Superior temporal gyrus (tissue), 1 donor: ENCODE results near the gene CPO.

Experiments
- DNase-seq: peaks from one replicate; pipeline ENCODE4 v3.0.0-alpha.2; 2016; ENCODE audit errors: extremely low spot score

Gene CPO

DNA sequence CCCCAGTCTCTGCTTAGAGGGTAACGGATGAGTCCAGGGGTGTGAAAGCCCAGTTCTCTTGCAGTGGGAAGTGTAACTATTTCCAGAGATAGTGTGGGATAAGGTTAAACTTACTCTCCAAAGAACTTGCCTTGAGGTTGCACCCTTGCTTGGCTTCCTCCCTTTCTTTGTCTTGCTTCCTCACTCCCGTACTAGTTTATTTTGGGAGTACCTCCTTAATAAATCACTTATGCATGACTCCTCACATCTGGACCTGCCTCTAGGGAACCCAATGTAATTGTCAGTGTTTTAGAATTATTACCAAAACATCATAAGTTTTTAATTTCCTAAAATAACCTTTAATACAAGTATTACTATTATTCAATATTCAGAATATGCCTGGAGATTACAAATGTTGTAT, 35.2 kb downstream of the CPO start:
- DNase-seq, result no peak

DNA sequence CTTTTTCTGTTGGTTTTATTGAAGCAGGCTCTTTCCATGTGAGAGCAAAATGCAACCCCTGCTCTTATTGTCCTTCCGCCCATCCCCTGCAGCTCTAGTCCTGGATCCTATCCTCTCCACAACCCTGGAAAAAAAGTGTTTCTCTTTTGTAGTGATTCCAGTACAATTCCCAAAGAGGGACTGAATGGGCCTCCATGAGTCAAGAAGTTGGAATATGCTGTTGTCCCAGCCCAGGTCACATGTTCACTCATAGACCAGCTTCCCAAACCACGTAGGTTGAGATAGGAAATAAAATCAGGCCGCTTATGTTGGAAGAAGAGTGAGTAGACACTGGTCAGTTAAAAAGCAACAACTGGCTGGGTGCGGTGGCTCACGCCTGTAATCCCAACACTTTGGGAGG, 39.4 kb downstream of the CPO start:
- no peak for DNase-seq

DNA sequence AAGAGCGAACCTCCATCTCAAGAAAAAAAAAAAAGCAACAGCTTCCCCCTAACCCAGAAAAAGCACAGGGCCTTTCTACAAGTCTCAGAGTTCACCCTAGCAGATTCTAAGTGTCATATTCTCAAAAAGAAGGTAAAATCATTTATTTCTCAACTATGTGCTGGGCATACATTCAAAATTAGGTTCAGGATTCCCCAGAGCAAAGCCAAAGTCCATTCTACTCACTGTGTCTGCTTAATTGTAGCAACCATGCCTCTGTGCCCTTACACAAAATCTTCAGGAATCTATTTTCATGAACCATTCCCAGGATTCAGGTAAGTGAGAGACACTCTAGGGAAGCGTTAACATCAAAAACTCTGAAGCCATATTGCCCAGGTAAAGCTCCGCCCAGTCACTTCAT, 40.0 kb downstream of the CPO start:
- no peak for DNase-seq

DNA sequence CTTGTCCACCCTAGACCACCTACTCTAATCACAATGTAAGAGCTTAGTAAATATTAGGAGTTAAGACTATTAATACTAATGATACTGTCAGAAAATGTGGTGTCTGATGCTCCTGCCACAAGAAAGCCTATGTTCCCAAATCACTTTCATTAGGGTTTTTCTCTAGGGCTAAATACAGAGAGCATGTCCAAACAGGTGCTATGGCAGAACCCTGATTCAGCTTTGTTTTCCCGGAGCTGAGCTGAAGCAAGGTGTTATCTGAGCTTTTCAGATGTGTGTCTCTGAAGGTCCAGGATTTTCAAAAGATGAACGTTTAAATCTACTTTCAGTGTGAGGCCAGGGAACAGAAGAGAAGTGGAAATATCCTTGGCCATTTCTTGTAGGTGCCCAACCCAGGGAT, 40.6 kb downstream of the CPO start:
- no peak for DNase-seq

DNA sequence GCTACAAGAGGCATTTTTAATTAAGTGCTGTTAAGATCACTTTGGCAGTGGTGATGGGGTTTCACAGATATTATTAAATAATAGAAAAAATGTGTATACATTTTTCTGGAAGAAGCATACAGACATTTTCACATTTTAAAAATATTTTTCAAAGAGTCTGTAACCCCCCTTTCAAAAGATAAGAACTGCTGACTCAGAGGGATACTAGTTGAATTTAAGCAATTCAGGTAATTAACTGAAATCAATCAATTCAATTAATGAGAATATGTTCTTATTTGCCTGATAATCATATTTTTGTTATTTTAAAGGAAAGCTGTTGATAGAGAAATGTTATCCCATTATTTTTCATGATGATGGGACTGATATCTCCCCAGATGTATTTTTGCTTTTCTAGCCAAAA, 41.1 kb downstream of the CPO start:
- no peak for DNase-seq

DNA sequence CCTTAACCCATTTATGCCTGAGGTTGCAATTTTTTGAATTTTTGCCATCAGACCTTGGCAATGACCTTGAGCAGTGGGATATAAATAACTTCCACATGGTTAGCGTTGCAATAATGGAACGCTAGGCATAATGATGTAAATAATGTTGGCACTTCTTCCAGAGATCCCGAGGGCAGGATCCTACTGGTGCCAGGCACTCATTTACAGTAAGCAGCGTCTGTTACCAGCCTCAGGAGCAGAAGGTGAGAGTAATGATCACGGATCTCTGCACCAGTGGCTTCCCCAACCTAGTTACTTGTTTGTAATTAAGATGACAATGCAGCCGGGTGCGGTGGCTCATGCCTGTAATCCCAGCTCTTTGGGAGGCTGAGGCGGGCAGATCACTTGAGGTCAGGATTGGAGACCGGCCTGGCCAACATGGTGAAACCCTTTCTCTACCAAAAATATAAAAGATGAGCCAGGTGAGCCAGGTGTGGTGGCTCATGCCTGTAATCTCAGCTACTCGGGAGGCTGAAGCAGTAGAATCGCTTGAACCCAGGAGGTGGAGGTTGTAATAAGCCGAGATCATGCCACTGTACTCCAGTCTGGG, 41.9 kb downstream of the CPO start:
- no peak for DNase-seq

DNA sequence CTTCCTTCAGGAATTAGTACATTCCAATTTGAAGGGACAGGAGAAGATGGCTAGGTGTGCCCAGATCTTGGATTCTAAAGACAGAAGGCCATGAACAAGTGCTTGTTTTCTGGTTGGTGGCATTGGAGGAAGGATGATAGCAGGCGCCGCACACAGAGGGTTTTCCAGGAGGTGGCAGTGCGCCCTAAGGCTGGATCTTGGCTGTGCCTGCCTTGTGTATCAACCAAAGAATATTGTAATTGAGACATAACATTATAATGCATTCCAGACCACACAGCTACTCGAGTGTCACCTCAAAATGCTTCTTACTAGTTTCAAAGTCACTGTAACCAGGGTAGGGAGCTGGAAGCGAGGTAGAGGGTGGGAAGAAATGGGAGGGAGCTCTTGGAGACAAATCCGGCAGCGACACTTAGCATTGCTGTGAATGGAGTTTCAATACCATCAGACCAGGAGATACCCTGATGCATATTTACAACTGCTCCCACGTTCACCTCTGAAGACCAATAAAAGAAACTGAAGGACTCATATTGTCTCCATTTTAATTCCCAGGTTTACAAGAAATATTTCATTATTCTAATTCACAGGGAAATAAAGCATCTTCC, 42.5 kb downstream of the CPO start:
- peak; percentile 97 for DNase-seq

DNA sequence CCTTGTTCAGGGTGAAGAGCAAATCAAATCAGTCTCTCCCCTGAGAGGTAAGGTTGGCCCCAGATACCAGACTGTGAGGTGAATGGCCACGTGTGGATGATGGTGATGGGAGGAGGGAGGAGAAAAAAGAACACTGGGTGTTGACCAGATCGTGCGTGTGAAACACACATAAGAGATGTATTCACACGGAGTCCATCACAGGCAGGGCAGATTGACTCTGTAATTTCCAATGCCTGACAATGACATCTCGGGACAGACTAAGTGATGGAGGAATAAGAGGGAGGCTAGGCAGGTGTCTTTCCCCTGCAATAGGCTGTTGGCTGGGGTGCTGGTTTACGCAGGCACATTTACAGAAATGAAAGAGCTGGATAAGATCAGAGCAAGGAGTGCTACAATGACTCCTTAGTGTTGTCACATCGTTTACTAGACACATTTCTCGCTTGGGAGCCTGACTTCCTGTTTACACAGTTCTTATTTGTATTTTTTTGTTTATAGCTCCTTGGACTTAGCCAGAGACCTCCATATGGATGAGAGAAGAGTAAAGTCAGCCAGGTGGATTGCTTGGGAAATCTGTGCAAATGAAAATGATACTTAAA, 43.1 kb downstream of the CPO start:
- peak; percentile 66 for DNase-seq

DNA sequence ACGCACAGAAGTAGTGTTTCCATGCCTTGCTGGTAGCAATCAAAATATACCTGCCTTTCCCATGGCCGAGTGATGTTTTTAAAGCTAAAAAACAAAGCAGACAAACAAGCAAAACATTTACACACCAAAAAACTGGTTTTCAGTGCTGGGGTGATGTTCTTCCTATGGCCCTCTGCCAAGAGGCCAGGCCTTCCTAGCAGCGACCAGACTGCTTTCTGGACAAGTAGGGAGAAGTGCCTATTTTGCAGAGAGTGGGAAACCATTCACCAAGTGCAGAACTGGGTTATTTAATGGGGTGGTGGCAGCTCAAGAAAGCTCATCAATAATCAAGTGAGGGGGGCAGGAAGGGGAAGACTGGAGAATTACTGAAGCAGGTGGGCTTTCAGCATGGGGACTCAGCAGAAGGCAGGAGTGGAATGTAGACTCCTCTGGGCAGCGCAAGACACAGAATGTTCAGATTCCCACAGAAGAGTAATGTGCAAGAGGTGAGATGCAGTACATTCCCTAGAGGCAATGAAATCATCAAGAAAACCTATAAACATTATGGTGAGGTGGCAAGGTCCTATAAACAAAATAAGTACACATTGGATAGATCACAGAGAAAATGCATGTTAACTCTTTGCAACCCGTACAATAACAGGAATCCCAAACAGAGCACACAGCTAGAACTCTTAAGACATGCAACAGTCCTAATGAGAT, 44.0 kb downstream of the CPO start:
- peak; percentile 45 for DNase-seq

DNA sequence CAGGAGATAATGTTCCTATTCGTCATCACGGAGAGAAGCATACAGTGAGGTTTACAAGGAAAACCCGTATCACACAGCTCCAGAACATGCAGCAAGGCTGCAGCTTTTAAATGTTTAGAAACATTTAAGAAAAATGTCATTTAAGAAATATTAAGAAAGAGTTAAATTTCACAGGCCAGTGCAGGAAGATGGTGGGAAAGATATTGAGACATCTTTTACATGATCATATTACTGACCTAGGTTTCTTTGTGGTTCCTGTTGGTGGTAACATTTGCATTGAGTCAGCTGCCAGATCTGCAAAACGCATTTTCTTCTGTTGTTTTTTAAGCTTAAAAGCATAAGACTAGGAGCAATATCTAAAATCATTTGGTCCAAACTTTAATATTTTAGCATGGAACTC, 44.9 kb downstream of the CPO start:
- DNase-seq, result no peak

DNA sequence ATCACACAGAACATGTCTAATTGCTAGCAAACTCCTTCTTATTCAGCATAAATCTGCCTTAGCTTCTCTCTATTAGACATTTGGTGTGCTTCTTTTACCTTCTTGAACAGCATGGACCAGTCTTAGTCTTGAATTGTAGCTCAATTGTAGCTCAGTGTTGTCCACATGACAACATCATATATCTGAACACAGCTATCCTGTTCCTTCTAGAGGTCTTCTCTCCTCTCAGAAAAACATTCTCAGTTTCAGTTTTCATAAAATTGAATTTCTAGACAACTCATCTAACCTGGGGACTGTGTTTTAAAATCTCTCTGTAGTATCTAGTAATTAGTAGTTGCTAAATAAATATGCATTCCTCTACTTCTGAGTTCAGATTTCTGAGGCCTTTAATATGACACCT, 47.6 kb downstream of the CPO start:
- DNase-seq, result no peak

DNA sequence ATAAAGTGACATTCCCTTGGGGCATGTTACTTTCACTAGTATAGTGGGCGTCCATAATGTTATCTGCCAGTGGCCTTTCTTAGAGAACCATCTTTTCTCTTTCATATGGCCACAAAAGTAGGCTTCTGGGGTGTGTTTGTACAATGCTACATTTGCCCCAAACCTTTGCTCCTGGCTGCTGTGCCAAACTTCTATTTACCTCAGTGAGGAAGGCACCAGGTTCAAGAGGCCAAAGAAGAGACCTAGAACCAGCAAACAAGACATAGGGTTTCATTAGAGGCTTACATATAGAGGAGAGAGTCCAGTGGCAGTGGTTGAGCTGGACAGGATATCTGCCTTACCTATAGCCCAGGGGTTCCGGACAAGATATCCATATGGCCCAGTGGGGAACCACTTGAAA, 48.5 kb downstream of the CPO start:
- DNase-seq, result no peak

DNA sequence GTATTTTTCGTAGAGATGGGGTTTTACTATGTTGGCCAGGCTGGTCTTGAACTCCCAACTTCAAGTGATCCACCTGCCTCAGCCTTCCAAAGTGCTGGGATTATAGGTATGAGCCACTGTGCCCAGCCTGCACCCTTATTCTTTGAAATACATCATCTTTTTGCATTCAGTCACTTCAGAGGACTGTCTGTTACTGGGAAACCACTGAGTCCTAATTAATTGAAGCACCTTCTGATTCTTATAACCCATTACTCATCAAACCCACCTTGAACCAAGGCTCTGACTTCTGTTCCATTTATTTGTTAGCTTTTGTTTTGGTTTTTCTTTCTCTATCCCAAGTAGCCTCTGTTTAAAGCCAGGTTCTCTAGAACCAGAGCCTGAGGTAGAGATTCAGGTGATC, 49.6 kb downstream of the CPO start:
- DNase-seq, result no peak

DNA sequence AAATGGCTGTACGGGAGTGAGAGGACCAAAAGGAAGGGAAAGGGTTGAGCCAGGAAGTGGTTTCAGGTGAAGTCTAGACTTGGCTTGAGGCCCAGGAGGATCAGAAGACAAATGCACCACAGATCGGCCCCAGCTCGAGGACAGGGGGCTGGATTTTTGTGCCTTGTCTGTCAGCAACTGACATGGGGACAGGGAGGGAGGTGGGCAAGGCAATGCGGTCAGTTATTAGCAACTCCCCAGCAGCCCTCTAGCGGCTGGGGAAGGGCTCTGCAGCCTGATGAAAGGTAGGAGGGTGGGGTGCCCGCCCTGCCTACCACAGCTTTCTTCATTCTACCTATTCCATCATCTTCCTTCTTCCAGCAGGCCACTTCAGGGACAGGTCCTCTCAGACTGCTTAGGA, 50.0 kb downstream of the CPO start:
- DNase-seq, result no peak

DNA sequence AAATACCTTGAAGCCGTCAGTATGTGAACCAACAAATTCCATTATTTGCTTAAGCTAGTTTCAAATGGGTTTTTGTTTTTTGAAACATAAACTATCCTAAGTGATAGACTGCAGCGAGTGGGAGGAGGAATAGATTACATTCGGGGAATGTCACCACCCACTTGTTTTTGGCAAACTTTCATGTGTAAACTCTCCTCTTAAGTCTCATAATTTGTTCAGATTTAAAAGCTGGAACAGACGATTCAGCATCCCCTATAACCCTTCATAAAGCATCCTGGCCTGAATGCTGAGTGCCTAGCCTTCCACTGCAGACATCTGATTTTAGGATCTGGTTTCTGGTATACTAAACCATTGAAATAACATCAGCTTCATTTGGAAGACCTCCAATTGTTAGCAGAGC, 51.0 kb downstream of the CPO start:
- DNase-seq, result no peak

DNA sequence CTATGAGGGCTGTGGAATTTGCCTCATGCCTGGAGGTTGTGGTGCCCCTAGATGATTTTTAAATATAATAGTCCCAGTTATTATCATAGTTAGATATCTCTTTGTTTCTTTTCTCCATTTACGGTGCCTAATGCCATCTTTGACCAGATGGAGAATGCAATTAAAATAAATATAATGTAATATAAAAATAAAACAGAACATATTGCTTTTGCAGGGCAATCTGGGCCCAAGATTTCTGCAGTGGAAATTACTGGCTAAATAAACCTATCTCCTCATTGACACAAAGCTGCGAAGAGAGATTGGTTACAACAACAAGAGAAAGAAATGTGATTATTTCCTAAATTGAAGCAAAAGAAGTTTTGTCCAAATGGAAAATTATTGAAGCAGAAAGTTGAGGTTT, 51.8 kb downstream of the CPO start:
- no peak for DNase-seq

DNA sequence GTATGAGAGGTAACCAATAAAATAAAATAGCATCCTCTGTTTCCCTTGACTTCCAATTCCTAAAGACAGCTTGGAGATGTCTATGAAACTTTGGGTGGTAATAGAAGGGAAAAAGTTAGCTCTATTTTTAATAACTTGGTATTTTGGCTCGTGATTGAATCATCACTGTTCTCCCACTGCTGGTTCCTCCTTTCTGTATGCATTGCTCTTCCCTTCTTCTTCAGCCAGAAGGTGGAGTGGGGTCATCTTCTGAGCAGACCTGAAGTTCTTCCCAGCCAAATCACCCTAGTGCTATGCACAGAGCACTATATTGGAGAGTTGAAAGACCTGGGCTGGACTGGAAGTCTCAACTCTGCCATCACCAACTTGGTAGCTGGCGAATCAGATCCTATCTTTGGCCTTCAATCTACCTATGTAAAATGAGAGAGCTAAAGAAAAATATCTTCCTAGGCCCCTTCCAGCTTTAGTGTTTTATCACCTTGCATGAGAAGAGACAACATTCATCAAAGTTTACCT, 54.1 kb downstream of the CPO start:
- no peak for DNase-seq

DNA sequence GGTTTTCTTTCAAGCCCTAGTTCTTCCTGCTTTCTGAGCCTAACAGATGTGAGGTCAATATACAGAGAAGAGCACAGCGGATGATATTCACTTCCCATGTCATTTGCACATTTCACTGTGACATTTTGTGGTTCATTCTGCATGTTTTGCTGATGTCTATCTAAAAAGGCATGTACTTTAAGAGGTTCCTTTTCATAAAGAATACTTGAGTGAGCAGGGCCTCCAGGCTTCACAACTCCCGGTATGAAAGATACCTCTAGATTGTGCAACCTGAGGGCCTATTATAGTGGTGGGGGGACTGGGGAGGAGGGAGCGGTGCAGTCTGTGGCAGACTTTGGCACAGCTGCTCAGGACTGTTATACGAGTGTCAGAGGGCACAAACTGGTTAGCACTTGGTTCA, 54.6 kb downstream of the CPO start:
- no peak for DNase-seq

DNA sequence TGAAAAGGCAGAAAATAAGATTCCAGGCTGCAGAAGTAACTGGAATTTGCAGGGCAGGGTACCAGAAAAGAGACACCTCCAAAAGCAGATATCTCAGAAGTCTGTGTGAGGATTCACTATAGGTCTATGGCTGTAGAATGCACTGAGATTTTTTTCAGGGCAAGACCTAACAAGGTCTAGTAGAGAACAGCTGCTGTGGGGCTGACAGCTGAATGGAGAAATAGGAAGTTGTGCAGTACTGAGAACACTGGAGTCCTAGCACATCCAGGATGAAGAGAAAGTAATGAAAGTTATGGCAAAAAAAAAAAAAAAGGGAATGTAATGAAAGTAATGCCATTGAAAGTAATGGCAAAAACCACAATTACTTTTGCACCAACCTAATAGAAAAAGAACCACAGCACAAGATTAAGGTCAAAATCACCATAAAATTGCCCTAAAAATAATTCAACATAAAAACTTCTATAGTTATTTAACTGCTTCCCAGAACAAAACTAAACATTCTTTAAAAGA, 57.3 kb downstream of the CPO start:
- no peak for DNase-seq

DNA sequence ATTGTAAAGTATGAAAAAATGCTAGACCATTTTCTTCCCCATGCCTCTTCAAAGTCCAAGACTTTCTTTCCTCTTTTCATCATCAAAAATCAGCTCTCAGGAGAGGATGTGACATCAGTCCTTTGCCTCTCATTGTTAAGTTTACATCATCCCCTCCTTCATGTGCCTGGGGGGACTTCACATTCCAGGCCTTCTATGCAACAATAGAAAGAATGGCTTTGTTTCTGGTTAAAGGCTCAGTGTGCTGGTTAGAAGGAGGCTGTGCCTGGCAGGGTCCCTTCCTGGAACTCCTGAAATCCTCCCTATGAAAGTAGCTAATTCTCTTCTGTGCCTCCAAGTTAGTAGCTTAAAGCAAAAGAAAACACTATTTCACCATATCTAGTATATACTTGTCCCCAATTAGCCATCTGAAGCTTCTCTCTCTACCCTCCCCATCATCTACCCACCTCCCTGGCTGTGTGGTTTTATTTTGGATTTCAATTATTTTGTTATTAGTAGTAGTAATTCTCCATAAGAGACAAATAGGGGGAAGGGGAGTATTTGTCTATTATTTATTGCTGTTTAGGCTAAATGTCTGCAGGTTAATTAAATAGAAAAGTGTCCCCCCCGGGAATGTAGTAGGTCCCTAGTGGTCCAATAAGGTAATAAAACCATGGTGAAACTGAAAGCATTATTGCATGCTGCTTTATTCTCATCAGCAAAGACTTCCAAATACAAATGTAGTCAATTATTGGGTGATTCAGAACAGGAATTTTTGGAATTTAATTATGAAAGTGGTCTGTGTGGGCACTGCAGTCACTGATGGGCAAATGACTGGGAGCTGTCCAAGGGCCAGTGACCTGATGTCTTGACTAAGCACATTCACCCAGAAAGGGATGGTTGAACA, 69.0 kb downstream of the CPO start:
- DNase-seq, result peak; percentile 84

DNA sequence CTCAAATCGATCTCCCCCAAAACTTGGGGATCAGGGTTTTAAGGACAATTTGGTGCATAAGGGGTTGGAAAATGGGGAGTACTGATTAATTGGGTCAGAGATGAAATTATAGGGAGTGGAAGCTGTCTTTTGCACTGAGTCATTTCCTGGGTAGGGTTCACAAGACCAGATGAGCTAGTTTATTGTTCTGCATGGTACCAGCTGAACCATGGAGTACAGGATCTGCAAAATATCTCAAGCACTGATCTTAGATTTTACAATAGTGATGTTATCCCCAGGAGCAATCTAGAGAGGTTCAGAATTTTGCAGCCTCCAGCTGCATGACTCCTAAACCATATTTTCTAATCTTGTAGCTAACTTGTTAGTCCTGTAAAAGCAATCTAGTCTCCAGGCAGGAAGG, 73.1 kb downstream of the CPO start:
- no peak for DNase-seq

DNA sequence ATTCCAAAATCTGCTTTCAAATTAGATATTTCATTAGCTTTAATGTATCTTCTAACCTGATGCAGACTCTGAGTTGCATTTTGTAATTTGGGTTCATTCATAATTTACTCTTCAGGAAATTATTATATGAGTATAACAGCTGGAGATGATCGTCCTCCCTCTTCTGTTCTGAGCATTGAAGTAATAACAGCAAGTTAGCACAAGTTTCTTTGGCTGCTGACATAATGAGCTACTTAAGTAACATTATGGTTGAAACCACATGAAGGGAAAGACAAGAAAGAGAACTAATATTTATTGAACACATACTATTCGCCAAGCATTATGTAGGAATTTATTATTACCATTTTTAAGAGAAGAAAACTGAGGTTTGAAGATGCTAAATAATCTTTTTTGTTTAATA, 75.1 kb downstream of the CPO start:
- no peak for DNase-seq
